GM21619 (cell line): ENCODE data around the gene ERICH3.

ENCODE experiments used
- ATAC-seq: cut with Tn5 transposase; IDR thresholded peaks from one replicate; pipeline ENCODE4 v1.9.1; 2021; ENCODE audit not compliant: unreplicated experiment

The ERICH3 gene

GRCh38 chr1:74592580-74593355, 80.8 kb downstream of the ERICH3 start:
- no peak for ATAC-seq

- ATAC-seq: no peak
Observed at GRCh38 chr1:74591949-74592348, 81.6 kb downstream of the ERICH3 start.

- no peak for ATAC-seq
Observed at GRCh38 chr1:74590288-74590687, 83.3 kb downstream of the ERICH3 start.

- no peak for ATAC-seq
Observed at GRCh38 chr1:74587888-74588287, 85.7 kb downstream of the ERICH3 start.

- ATAC-seq: no peak
Observed at GRCh38 chr1:74586253-74586897, 87.2 kb downstream of the ERICH3 start.

GRCh38 chr1:74584185-74584584, 89.4 kb downstream of the ERICH3 start:
- ATAC-seq: no peak

GRCh38 chr1:74583397-74583796, 90.2 kb downstream of the ERICH3 start:
- no peak for ATAC-seq

- peak; percentile 99 for ATAC-seq
Observed at GRCh38 chr1:74579425-74579824, 94.2 kb downstream of the ERICH3 start.

GRCh38 chr1:74578101-74578500, 95.5 kb downstream of the ERICH3 start:
- ATAC-seq: no peak

- ATAC-seq: no peak
Observed at GRCh38 chr1:74571891-74572290, 101.7 kb downstream of the ERICH3 start.

- ATAC-seq: no peak
Observed at GRCh38 chr1:74571493-74571800, 102.1 kb downstream of the ERICH3 start.

- no peak for ATAC-seq
Observed at GRCh38 chr1:74570797-74571492, 102.6 kb downstream of the ERICH3 start.

GRCh38 chr1:74549932-74550331, 123.7 kb downstream of the ERICH3 start:
- ATAC-seq: no peak

- no peak for ATAC-seq
Observed at GRCh38 chr1:74548961-74549750, 124.4 kb downstream of the ERICH3 start.

- no peak for ATAC-seq
Observed at GRCh38 chr1:74545821-74546220, 127.8 kb downstream of the ERICH3 start.

- no peak for ATAC-seq
Observed at GRCh38 chr1:74534241-74534640, 139.4 kb downstream of the ERICH3 start.

- ATAC-seq: no peak
Observed at GRCh38 chr1:74531796-74532195, 141.8 kb downstream of the ERICH3 start.

- no peak for ATAC-seq
Observed at GRCh38 chr1:74530892-74531291, 142.7 kb downstream of the ERICH3 start.

- ATAC-seq: no peak
Observed at GRCh38 chr1:74528123-74528522, 145.5 kb downstream of the ERICH3 start.

GRCh38 chr1:74526708-74527107, 146.9 kb downstream of the ERICH3 start:
- no peak for ATAC-seq

- no peak for ATAC-seq
Observed at GRCh38 chr1:74523873-74524480, 149.6 kb downstream of the ERICH3 start.
